GM19099 (cell line): ENCODE data around the gene PAXX.

Experiments
- POLR2A ChIP-seq: IDR thresholded peaks from 3 replicates; pipeline ENCODE4 v1.6.1; 2011; ENCODE audit warnings: low read depth; ENCODE audit not compliant: insufficient read length; ENCODE audit errors: extremely low read depth

Gene PAXX

DNA sequence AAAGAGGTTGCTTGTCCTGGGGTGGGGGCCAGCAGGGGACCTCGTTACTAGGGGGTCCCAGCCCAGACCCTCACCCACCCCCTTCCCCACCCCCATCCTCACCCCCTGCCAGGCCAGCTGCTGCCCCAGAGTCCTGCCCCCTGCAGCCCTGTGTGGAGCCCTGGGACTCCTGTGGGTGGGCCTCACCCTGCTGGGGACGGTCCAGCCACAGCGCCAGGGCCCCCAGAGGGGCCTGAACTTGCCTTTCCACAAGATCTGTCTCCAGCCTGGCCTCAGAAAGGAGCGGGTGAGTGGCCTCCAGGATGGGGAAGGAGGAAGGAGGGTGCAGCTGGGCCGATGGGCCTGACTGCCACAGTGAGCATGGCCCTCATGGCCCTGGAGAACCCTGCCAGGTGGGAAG lies 22.4 kb upstream of the PAXX start:
- TF ChIP-seq POLR2A = no peak

DNA sequence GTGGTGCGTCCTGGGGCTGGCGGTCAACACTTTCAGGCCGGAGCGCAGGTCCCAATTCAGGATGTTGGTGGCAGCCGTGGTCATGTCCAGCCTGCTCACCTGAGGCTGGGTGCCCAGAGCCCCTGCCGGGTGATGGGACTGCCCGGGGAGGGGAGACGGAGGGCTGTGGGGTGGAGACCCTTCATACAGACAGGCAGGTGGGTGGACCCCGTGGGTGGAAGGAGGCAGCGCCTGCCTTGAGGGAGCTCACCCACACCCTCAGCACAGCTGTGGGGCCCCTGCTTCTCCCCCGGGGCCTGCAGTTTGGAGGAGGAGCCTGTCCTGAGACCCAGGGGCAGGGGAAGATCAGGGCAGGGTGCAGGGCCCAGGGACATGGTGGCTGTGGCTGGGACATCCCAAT lies 21.9 kb upstream of the PAXX start:
- no peak for TF ChIP-seq POLR2A

DNA sequence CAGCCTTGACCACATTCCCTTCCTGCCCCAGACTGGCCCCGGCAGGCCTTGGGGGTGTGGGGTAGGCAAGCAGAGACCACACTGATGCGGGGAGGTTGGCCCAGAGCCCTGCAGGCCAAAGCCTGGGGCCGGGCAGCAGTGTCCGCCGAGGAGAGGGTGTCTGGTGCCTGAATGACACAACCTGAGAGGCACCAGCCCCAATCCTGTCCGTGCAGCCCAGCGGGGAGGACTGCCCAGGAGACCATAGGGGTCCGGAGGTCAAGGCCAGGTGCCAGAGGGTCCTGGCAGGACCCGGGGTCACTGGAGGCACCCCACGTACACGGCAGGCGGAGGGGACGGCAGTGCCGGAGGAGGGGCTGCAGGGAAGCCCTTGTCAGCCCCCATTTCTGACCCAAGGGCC lies 20.5 kb upstream of the PAXX start:
- TF ChIP-seq POLR2A = no peak

DNA sequence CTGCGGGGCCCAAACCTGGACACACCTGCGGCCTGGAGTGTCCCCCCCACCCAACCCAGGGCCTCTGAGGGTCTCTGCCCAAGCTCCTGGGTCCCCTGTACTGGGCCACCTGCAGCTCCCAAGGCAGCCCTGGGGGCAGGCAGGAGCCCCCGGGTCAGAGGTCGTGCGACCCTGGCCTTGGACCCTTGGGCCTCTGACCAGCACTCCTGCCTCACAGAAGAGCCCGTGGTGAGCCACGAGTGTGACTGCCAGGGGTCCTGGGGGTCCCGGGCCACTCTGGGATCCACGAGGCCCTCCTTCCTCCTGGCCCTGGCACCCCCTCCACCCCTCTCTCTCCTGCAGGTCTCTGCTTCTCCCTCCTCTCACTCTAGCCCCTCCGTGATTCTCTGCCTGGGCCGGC lies 19.9 kb upstream of the PAXX start:
- no peak for TF ChIP-seq POLR2A

DNA sequence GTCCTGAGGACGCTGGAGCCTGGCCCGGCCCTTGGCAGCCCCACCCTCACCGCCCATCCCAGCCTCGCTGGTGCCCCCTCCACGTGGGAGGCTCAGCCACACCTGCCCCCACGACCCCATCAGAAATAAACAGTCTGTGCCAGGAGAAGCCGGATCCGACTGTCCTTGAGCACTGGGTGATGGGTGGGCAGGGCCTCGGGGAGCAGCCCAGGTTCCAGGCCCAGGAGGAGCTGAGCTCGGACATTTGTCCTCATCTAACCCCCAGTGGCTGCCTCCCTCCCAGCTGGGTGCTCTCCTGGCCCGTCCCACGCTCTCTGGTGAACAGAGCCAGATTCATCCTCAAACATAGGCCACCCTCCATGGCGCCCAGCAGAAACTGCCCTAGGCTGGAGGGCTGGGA lies 19.5 kb upstream of the PAXX start:
- TF ChIP-seq POLR2A = no peak

DNA sequence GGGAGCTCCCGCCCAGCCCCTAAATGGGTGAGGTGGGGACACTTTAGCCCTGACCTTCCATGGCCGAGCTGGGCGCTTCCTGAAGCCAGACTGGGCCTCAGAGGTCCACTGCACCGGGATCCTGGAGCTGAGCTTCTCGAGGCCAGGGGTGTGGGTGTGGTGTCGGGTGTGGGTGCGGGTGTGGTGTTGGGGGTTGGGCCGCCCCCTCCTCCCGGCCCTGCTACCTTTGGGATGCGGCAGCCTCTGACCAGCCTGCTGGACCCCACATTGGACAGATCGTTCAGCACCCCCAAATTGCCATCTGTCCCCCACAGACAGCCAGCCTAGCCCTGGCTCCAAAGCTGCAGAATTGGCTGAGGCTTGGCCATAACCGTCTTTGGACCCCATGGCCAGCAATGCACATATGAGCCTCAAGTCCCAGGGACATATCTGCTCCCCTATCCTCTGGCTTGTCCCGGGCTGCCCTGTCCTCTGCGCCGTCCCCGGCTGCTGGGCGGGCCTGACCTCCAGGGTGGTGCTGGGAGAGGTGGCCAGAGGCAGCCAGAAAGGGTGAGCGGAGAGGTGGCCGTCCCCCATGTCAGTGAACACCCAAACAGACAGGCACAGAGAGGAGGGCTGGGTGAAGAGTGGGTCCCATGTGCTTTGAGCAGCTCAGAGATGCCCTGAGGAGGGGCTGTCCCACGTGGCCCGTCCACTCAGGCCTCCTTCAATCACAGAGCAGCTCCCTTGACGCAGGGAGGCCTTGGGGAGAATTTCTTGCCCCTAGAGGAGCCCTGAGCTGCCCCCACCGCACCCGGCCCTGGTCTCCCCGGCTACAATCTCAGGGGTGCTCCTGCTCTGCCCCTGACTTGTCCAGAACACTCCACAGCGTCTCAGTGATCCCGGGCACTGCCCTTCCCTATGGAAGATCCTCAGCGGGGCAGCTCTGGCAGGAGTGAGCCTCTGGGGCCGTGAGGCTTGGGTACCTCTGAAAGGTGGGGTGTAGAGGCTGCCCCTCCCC lies 18.3 kb upstream of the PAXX start:
- TF ChIP-seq POLR2A = no peak

DNA sequence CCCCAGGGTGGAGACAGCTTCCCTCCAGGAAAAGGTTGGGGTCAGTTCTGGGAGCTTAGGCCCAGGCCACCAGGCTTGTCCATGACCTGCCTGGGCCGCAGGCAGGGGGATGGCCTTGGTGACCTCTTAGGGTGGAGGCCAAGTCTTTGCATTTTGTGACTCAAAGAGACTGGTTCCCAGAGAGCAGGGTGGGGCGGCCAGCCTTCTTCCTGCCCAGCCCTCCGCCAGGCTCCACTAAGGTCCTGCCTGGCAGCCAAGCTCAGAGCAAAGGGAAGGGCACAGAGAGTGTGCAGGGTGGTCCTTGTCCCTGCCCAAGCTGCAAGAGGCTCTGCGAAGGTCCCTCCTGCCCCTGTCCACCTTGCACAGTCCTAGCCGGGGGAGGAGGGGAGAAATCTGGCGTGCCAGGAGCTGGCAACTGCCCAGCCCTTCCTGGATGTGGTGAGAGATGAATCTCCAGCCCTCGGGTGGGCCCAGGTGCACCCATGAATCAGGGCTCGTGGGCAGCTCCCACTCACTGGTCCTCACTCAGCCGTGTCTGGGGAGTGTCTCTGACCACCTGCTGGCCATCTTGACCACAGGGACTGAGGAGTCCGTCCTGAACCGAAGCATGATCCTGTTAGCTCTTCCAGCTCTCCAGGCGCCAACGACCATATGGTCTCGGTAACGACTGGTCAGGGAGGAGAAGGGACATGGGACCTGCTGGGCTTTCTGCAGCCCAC lies 17.2 kb upstream of the PAXX start:
- no peak for TF ChIP-seq POLR2A

DNA sequence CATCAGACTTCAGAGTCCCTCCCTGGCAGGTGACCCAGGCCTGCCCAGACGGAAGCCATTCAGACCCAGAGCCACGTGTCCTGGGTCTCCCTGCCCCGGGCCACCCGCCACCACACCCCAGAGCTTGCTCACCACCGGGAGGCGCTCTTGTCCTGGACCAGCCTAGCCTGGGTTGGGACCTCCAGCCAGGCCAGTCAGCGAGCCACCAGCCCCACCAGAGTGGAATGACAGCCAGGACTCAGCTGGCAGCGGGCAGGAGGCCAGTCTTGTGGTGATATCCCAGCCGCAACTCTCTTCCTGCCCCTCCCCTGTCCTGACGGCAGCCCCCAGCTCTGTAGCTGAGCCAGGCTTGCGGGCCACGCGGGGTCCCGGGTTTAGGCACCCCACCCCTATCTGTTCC lies 16.6 kb upstream of the PAXX start:
- TF ChIP-seq POLR2A = no peak

DNA sequence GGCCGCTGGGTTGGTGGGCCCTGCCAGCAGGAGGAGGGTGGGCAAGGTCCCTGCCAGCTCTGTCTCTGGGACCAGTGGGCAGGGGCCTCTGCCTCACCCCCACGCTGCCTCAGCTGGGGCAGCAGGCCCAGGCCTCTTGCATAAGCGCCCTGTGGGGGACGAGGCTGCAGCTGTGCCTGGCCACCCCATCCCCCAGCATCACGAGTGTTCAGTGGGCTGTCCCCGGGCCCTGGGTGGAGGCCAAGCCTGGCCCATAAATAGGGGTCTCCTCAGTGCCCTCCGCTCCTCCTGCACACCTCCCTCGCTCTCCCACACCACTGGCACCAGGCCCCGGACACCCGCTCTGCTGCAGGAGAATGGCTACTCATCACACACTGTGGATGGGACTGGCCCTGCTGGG lies 15.0 kb upstream of the PAXX start, which contains the start of gene PTGDS:
Gene PTGDS (plus strand): TSS at position 282 of the 400 bp plus-strand sequence. CDS start 75 bp downstream, at position 357.
- TF ChIP-seq POLR2A = no peak

DNA sequence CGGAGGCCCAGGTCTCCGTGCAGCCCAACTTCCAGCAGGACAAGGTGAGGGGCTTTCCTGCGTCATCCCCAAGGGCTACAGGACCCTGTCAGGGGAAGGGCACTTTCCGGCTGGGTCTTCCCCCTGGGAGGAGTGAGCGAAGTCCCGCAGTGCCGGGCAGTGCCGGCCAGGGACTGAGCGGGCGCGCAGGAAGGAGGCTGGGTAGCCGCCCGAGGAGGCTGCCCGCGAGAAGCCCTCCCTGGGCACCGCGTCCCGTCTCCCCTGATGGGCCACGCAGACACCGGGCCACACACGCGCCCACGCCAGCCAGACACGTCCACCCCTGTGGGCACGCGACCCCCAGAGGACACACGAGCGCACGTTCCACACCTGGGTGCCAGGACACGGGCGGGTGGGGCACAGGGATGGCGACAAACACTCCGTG lies 14.6 kb upstream of the PAXX start:
- TF ChIP-seq POLR2A = no peak

DNA sequence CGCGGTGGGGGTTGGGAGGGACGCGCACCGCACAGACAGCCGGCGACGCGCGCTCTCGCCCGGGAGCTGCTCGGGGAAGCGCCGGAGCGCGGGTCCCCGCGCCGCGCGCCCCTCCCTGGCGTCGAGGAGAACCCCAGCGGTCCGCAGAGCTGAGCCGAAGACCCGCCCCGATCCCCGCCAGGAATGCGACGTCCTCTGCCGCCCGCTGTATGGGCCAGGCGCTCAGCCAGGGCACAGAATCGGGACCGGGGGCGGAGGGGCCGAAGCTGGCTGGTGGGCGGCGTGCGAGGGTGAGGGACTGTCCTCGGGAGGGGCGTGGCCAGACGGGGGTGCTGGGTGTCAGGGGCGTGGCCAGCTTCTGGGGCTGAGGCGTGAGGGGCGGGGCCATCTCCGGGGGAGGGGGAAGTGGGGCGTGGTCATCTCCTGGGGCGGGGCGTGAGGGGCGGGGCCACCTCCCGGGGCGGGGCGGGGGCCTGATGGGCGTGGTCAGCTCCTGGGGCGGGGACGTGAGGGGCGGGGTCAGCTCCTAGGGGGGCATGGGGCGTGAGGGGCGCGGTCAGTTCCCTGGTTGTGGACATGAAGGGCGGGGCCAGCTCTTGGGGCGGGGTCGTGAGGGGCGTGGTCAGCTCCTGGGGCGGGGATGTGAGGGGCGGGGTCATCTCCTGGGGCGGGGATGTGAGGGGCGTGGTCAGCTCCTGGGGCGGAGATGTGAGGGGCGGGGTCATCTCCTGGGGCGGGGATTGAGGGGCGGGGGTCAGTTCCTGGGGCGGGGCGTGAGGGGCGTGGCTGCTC lies 14.0 kb upstream of the PAXX start:
- TF ChIP-seq POLR2A = no peak

DNA sequence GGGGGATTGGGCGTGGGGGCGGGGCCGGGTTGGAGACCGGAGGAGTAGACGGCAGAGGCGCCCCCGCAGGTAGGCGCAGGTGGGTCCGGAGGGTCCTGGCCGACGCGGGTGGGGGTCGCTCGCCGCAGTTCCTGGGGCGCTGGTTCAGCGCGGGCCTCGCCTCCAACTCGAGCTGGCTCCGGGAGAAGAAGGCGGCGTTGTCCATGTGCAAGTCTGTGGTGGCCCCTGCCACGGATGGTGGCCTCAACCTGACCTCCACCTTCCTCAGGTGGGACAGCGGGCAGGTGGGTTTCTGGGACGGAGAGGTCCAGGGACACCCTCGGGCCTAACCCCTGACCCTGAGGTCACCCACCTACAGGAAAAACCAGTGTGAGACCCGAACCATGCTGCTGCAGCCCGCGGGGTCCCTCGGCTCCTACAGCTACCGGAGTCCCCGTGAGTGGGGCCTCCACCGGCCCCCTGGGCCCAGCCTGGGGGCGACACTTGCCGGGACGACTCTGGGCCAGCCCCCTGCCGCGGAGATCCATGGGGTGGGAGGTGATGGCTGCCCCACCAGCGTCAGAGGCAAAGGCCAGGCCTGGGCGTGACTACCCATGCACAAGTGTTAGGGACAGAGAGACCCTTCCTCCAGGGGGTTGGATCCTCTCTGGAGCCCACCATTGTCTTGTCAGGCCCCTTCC lies 13.2 kb upstream of the PAXX start:
- no peak for TF ChIP-seq POLR2A

DNA sequence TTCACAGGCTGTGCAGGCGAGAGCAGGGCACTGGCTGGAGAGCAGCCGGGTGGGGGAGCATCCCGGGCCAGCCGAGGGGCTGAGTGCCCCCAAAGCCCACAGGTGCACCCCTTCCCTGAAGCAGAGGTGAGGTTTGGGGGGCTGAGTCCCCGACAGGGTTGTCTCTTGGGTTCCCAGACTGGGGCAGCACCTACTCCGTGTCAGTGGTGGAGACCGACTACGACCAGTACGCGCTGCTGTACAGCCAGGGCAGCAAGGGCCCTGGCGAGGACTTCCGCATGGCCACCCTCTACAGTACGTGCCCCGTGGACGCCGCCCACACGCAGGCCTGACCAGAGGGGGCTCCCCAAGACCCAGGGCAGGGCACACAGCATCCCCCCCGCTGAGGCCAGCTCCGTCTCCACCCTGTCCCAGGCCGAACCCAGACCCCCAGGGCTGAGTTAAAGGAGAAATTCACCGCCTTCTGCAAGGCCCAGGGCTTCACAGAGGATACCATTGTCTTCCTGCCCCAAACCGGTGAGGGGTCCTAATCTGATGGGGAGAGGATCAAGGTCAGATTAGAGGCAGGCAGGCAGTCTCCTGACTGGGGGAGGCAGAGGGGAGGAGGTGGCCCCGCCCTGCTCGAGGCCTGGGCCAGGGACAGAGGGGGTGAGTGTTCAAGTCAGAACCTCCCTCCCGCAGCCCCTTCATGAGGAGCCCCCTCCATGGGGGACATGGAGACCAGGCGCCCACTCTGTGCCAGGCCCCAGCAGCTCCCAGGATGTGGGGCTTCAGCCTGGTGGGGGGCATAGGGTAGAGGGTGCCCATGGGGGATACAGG lies 12.2 kb upstream of the PAXX start:
- TF ChIP-seq POLR2A = no peak
